ENCODE measurements around the gene IGLL1. TPM values are rescaled to one million over a fixed set of nuclear protein-coding genes. Genes with fewer than 3 reads are reported as not detected.
A peak's percentile ranks its signal among the peaks of the same experiment; 100 is the strongest.

The IGLL1 gene
- polyA plus RNA-seq, 1 of the 3 experiments (the other 2 are of a cell fraction) = not detected

GRCh38 chr22:23565305-23565914 is 14.7 kb downstream of the IGLL1 start:
- POLR2A ChIA-PET = no interaction called here
- no peaks in the 10 kb centered on the region for H3K9me3 ChIP-seq
- 49% methylated on average over 11 of the region's 11 CpGs for WGBS (ENCODE audit: low lambda C conversion rate)
- peaks cover 18% of the 10 kb centered on the region for H3K27me3 ChIP-seq (ENCODE audit: insufficient read depth)
- H2AFZ ChIP-seq (ENCODE audit: low read depth) = no peak overlapping the region
- H3K9ac ChIP-seq = no peak overlapping the region
- H3K4me1 ChIP-seq (ENCODE audit: control insufficient read depth in 1 of 2, insufficient read depth in 2 of 2, low read depth in 1 of 2, low read length in 1 of 2) = peaks cover 0 to 8% of the 10 kb centered on the region in 2 experiments; a peak in 1 of 4 replicates
- TF ChIP-seq SMC3 (IDR thresholded peaks at IDR 0.05; ENCODE audit: low read depth, low read length) = no peak
- TF ChIP-seq FOSL2 (IDR thresholded peaks at IDR 0.05; ENCODE audit: borderline replicate concordance, low read depth) = no peak
- no peak for TF ChIP-seq USF1 (IDR thresholded peaks at IDR 0.05; ENCODE audit: borderline replicate concordance, low read depth)
- TF ChIP-seq EP300 (IDR thresholded peaks at IDR 0.05; ENCODE audit: borderline replicate concordance in 1 of 2, low read depth in 1 of 2, low read length in 1 of 2) = no peak
- no peak for TF ChIP-seq ELF1 (IDR thresholded peaks at IDR 0.05)
- no peak for TF ChIP-seq NRF1 (IDR thresholded peaks at IDR 0.05; ENCODE audit: low read depth, low read length)
- TF ChIP-seq EZH2phosphoT487 (IDR thresholded peaks at IDR 0.05; ENCODE audit: borderline replicate concordance, low read depth) = no peak
- TF ChIP-seq FOXM1 (IDR thresholded peaks at IDR 0.05; ENCODE audit: low read depth) = no peak
- TF ChIP-seq IRF3 (IDR thresholded peaks at IDR 0.05; ENCODE audit: low read depth, low read length) = no peak
- no peak for TF ChIP-seq TCF12 (IDR thresholded peaks at IDR 0.05)
- no peak for TF ChIP-seq POLR2AphosphoS5 (IDR thresholded peaks at IDR 0.05; ENCODE audit: low read depth, low read length)
- no peak for TF ChIP-seq TAF1 (IDR thresholded peaks at IDR 0.05; ENCODE audit: borderline replicate concordance, low read depth, low read length)
- peak overlapping the region; percentile 72 for H3K4me2 ChIP-seq
- H3K27ac ChIP-seq (ENCODE audit: low read depth in 2 of 2, low read length in 1 of 2) = no peak overlapping the region
- H3K4me3 ChIP-seq (ENCODE audit: low read depth in 2 of 2, low read length in 1 of 2) = peak overlapping the region in 1 of 2 experiments; percentile 42; a peak in 2 of 4 replicates
- CTCF ChIA-PET = interaction anchor here (1.0 to 1.3 kb wide), 3 partner anchors 22 to 284 kb away, joined by 3 to 7 read pairs (median 3); no protein-coding TSS in a partner anchor
- no peaks in the 10 kb centered on the region for H3K79me2 ChIP-seq (ENCODE audit: insufficient read depth)
- H3K36me3 ChIP-seq (replicated peaks in 1 of 2; ENCODE audit: control insufficient read depth in 1 of 2, insufficient read depth in 2 of 2, low read length in 1 of 2) = no peaks in the 10 kb centered on the region
- H4K20me1 ChIP-seq (ENCODE audit: insufficient read depth) = no peaks in the 10 kb centered on the region
- no peaks in the 10 kb centered on the region for H3K9me2 ChIP-seq
- no peaks in the 10 kb centered on the region for H3F3A ChIP-seq (replicated peaks; ENCODE audit: insufficient read depth)
- peak; percentile 67 for DNase-seq

- no peaks in the 10 kb centered on the region for H3K36me3 ChIP-seq (replicated peaks in 1 of 2; ENCODE audit: control insufficient read depth in 1 of 2, insufficient read depth in 2 of 2, low read length in 1 of 2)
- peaks cover 0 to 8% of the 10 kb centered on the region in 2 experiments; a peak in 1 of 4 replicates for H3K4me1 ChIP-seq (ENCODE audit: control insufficient read depth in 1 of 2, insufficient read depth in 2 of 2, low read depth in 1 of 2, low read length in 1 of 2)
- 72% methylated on average over 5 of the region's 7 CpGs for whole genome bisulfite sequencing (ENCODE audit: low lambda C conversion rate)
- TF ChIP-seq FOSL2 (IDR thresholded peaks at IDR 0.05; ENCODE audit: borderline replicate concordance, low read depth) = no peak
- no peak for TF ChIP-seq SIN3A (IDR thresholded peaks at IDR 0.05; ENCODE audit: borderline replicate concordance, low read depth, low read length)
- TF ChIP-seq PBX3 (IDR thresholded peaks at IDR 0.05) = no peak
- no peak for TF ChIP-seq CHD2 (IDR thresholded peaks at IDR 0.05; ENCODE audit: low read length, partially characterized antibody)
- TF ChIP-seq RXRA (IDR thresholded peaks at IDR 0.05; ENCODE audit: borderline replicate concordance, low read depth) = no peak
- no peak for TF ChIP-seq NFIC (IDR thresholded peaks at IDR 0.05; ENCODE audit: borderline replicate concordance)
- TF ChIP-seq REST (IDR thresholded peaks at IDR 0.05; ENCODE audit: low read depth, low read length) = no peak
- TF ChIP-seq IRF3 (IDR thresholded peaks at IDR 0.05; ENCODE audit: low read depth, low read length) = no peak
- TF ChIP-seq YY1 (IDR thresholded peaks at IDR 0.05; ENCODE audit: low read depth) = no peak
- no peaks in the 10 kb centered on the region for H3F3A ChIP-seq (replicated peaks; ENCODE audit: insufficient read depth)
- H3K27ac ChIP-seq (ENCODE audit: low read depth in 2 of 2, low read length in 1 of 2) = no peak overlapping the region
- H3K4me2 ChIP-seq = no peak overlapping the region
- no peak overlapping the region for H3K4me3 ChIP-seq (ENCODE audit: low read depth in 2 of 2, low read length in 1 of 2)
- H3K27me3 ChIP-seq (ENCODE audit: insufficient read depth) = peaks cover 18% of the 10 kb centered on the region
- no peak for DNase-seq
- no peaks in the 10 kb centered on the region for H3K79me2 ChIP-seq (ENCODE audit: insufficient read depth)
- no peak overlapping the region for H3K9ac ChIP-seq
- H2AFZ ChIP-seq (ENCODE audit: low read depth) = no peak overlapping the region
- no peaks in the 10 kb centered on the region for H3K9me3 ChIP-seq
- CTCF ChIA-PET = interaction anchor here (0.7 to 1.3 kb wide), 3 partner anchors 9 to 27 kb away, joined by 3 to 7 read pairs (median 3); no protein-coding TSS in a partner anchor
- POLR2A ChIA-PET = no interaction called here
- no peaks in the 10 kb centered on the region for H4K20me1 ChIP-seq (ENCODE audit: insufficient read depth)
- H3K9me2 ChIP-seq = no peaks in the 10 kb centered on the region
Observed at GRCh38 chr22:23564276-23564675, 15.8 kb downstream of the IGLL1 start.

Measured in SK-N-SH (cell line).